Fibroblast of lung (primary cell): ENCODE measurements around the gene SORBS1. TPM values are rescaled to one million over a fixed set of nuclear protein-coding genes. Genes with fewer than 3 reads are reported as not detected.

Experiments used
- DNase-seq, 2 donors: peaks; one replicate each; pipeline versions ENCODE4 v3.0.0 to v3.0.0-alpha.2; 2010; ENCODE audit warnings: low read depth in 2 of 2
- H2AFZ ChIP-seq: 2 replicates; pipeline ENCODE4 v1.5.1; 2012; ENCODE audit warnings: low read length, control low read depth, inconsistent platforms
- H3K27ac ChIP-seq: 2 replicates; pipeline ENCODE4 v1.5.1; 2011; ENCODE audit warnings: low read length, control low read depth; ENCODE audit not compliant: insufficient read depth
- H3K27me3 ChIP-seq: 2 replicates; pipeline ENCODE4 v1.5.1; 2011; ENCODE audit warnings: mild to moderate bottlenecking, low read length; ENCODE audit not compliant: control insufficient read depth, insufficient read depth
- H3K36me3 ChIP-seq: 2 replicates; pipeline ENCODE4 v1.5.1; 2011; ENCODE audit warnings: low read length; ENCODE audit not compliant: control insufficient read depth, insufficient read depth
- H3K4me1 ChIP-seq: 2 replicates; pipeline ENCODE4 v1.5.1; 2011; ENCODE audit warnings: low read length; ENCODE audit not compliant: control insufficient read depth, insufficient read depth; ENCODE audit errors: extremely low read depth
- H3K4me2 ChIP-seq: 2 replicates; pipeline ENCODE4 v1.5.1; 2011; ENCODE audit warnings: low read length, control low read depth; ENCODE audit not compliant: insufficient read depth; ENCODE audit errors: extremely low read depth
- H3K4me3 ChIP-seq, 4 experiments: fragments of 200-600 bp in 1 of 4; sonication (generic) in 1 of 4; replicated peaks in 1 of 4; 2 replicates each; pipeline ENCODE4 v1.5.1; 2011 to 2016; ENCODE audit warnings: low read length in 4 of 4, low read depth in 3 of 4, mild to moderate bottlenecking in 3 of 4, control low read depth in 2 of 4, inconsistent platforms in 1 of 4, mixed read lengths in 1 of 4; ENCODE audit not compliant: insufficient read depth in 1 of 4; ENCODE audit errors: control extremely low read depth in 1 of 4
- H3K79me2 ChIP-seq: 2 replicates; pipeline ENCODE4 v1.5.1; 2012; ENCODE audit warnings: mild to moderate bottlenecking, low read length, inconsistent platforms; ENCODE audit not compliant: control insufficient read depth, insufficient read depth
- H3K9ac ChIP-seq: 2 replicates; pipeline ENCODE4 v1.5.1; 2011; ENCODE audit warnings: mild to moderate bottlenecking, low read length, control low read depth; ENCODE audit not compliant: insufficient read depth
- H3K9me3 ChIP-seq: 2 replicates; pipeline ENCODE4 v1.5.1; 2012; ENCODE audit warnings: low read depth, low read length; ENCODE audit not compliant: control insufficient read depth, insufficient read depth
- H4K20me1 ChIP-seq: 2 replicates; pipeline ENCODE4 v1.5.1; 2011; ENCODE audit warnings: low read length; ENCODE audit not compliant: control insufficient read depth, insufficient read depth; ENCODE audit errors: extremely low read depth
- EZH2 ChIP-seq: IDR thresholded peaks from 2 replicates; pipeline ENCODE4 v1.5.1; 2012; ENCODE audit warnings: low read length, control low read depth, mild to moderate bottlenecking; ENCODE audit errors: missing control alignments
- polyA plus RNA-seq, 2 donors: library from polyadenylated mRNA; depleted of rRNA in 1 of 2; stranded (reverse) in 1 of 2; unstranded in 1 of 2; fragments of >200 nt; gene quantifications; 2 replicates each; pipeline ENCODE4 v1.2.1, GENCODE V29; 2011 to 2012; ENCODE audit warnings: missing spikeins in 1 of 2
- total RNA-seq: library from RNA; depleted of rRNA; stranded (reverse); fragments of >200 nt; gene quantifications from 2 replicates; pipeline ENCODE4 v1.2.1, GENCODE V29; 2014
- TF ChIP-seq, protein P1 (sequence below), 2 donors: IDR thresholded peaks in 1 of 2; conservative IDR thresholded peaks in 1 of 2; 1 replicate in 1 of 2; 2 replicates in 1 of 2; pipeline ENCODE4 v1.5.1; 2011 to 2012; ENCODE audit warnings: low read length in 2 of 2, control low read depth in 1 of 2, inconsistent platforms in 1 of 2, low read depth in 1 of 2, mild to moderate bottlenecking in 1 of 2

Gene SORBS1
- total and polyA plus RNA-seq, 2 donors (not counting 1 experiment from before 2014, with no cell fraction given), result 0.33 to 0.50 TPM

- Histone ChIP-seq H3K9ac (no peak overlapping the region), H3K27ac (no peak overlapping the region), H2AFZ (no peak overlapping the region), H3K36me3 (no peaks in the 10 kb centered on the region), H3K4me2 (no peak overlapping the region), H3K27me3 (no peaks in the 10 kb centered on the region), H3K4me3 (no peak overlapping the region), H4K20me1 (no peaks in the 10 kb centered on the region), H3K79me2 (no peaks in the 10 kb centered on the region), H3K9me3 (no peaks in the 10 kb centered on the region), H3K4me1 (peaks cover 1% of the 10 kb centered on the region)
- DNase-seq, result no peak
- TF ChIP-seq EZH2, result no peak
- TF ChIP-seq, protein P1, sequence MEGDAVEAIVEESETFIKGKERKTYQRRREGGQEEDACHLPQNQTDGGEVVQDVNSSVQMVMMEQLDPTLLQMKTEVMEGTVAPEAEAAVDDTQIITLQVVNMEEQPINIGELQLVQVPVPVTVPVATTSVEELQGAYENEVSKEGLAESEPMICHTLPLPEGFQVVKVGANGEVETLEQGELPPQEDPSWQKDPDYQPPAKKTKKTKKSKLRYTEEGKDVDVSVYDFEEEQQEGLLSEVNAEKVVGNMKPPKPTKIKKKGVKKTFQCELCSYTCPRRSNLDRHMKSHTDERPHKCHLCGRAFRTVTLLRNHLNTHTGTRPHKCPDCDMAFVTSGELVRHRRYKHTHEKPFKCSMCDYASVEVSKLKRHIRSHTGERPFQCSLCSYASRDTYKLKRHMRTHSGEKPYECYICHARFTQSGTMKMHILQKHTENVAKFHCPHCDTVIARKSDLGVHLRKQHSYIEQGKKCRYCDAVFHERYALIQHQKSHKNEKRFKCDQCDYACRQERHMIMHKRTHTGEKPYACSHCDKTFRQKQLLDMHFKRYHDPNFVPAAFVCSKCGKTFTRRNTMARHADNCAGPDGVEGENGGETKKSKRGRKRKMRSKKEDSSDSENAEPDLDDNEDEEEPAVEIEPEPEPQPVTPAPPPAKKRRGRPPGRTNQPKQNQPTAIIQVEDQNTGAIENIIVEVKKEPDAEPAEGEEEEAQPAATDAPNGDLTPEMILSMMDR (conservative IDR thresholded peaks at IDR 0.05 in 1 of 2, IDR thresholded peaks at IDR 0.05 in 1 of 2; ENCODE audit: low read depth in 1 of 2, low read length in 2 of 2), result no peak
Measured at GRCh38 chr10:95300022-95300539, 261.1 kb downstream of the SORBS1 start.

DNA sequence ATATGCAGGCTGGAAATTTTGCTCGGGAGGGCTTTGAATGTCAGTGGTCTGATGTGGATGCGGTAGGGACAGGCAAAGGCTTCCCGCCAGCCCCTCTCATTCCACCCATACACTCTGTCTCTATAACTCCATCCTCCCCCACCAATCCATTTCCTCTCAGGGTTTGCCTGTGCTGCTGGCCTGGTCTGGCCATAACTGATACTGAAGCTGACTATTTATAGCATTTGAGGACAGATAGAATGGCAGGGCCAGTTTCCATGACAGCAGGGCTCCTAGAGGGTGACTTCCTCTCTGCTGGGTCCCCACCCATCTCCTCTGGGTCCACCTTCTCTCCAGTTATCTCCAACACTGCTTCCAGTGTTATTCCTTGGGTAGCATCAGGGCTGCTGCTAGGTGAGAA, 263.8 kb downstream of the SORBS1 start:
- Histone ChIP-seq H2AFZ (no peak overlapping the region), H3K36me3 (no peaks in the 10 kb centered on the region), H3K9me3 (no peaks in the 10 kb centered on the region), H3K9ac (no peak overlapping the region), H4K20me1 (no peaks in the 10 kb centered on the region), H3K27ac (no peak overlapping the region), H3K27me3 (no peaks in the 10 kb centered on the region), H3K4me2 (no peak overlapping the region), H3K79me2 (no peaks in the 10 kb centered on the region), H3K4me3 (no peak overlapping the region), H3K4me1 (peaks cover 5% of the 10 kb centered on the region)
- no peak for DNase-seq
- TF ChIP-seq, protein P1 (conservative IDR thresholded peaks at IDR 0.05 in 1 of 2, IDR thresholded peaks at IDR 0.05 in 1 of 2; ENCODE audit: low read depth in 1 of 2, low read length in 2 of 2), result no peak
- no peak for TF ChIP-seq EZH2

- Histone ChIP-seq H3K27me3 (no peaks in the 10 kb centered on the region), H3K27ac (no peak overlapping the region), H3K36me3 (no peaks in the 10 kb centered on the region), H3K9me3 (no peaks in the 10 kb centered on the region), H3K4me1 (peaks cover 5% of the 10 kb centered on the region), H4K20me1 (no peaks in the 10 kb centered on the region), H3K4me2 (no peak overlapping the region), H3K9ac (no peak overlapping the region), H2AFZ (no peak overlapping the region), H3K4me3 (no peak overlapping the region), H3K79me2 (no peaks in the 10 kb centered on the region)
- DNase-seq, result no peak
- TF ChIP-seq EZH2, result no peak
- TF ChIP-seq, protein P1 (conservative IDR thresholded peaks at IDR 0.05 in 1 of 2, IDR thresholded peaks at IDR 0.05 in 1 of 2; ENCODE audit: low read depth in 1 of 2, low read length in 2 of 2), result no peak
Measured at GRCh38 chr10:95296764-95297163, 264.4 kb downstream of the SORBS1 start.
